K562 (cell line): ENCODE results near the gene NRARP. TPM values are rescaled to one million over a fixed set of nuclear protein-coding genes. Genes with fewer than 3 reads are reported as not detected.

Experiments
- ATF1 ChIP-seq, 2 experiments: fragments of 450-650 bp in 1 of 2; IDR thresholded peaks; 2 replicates each; pipeline ENCODE4 v1.6.1; 2016; ENCODE audit warnings: missing compliant biosample characterization in 1 of 2, missing genetic modification characterization in 1 of 2
- ATF6 ChIP-seq: sonication (generic); formaldehyde crosslinking; IDR thresholded peaks from 2 replicates; pipeline ENCODE4 v1.4.0; 2020; ENCODE audit warnings: mild to moderate bottlenecking, missing genetic modification reagents
- CHD2 ChIP-seq: IDR thresholded peaks from 2 replicates; pipeline ENCODE4 v1.6.1; 2011; ENCODE audit warnings: low read depth, low read length
- E2F6 ChIP-seq, 2 experiments: IDR thresholded peaks; 2 replicates each; pipeline ENCODE4 v1.6.1; 2011; ENCODE audit warnings: borderline replicate concordance in 1 of 2, control low read depth in 1 of 2, low read depth in 1 of 2, low read length in 1 of 2, mild to moderate bottlenecking in 1 of 2, mixed read lengths in 1 of 2, moderate library complexity in 1 of 2; ENCODE audit not compliant: insufficient read depth in 1 of 2, insufficient read length in 1 of 2, poor library complexity in 1 of 2, severe bottlenecking in 1 of 2; ENCODE audit errors: extremely low read depth in 1 of 2
- EP300 ChIP-seq: IDR thresholded peaks from 2 replicates; pipeline ENCODE4 v1.6.1; 2012; ENCODE audit warnings: low read length, improper control_type of control experiment
- FOSL1 ChIP-seq: fragments of 200-800 bp; sonication (Bioruptor generic); conservative IDR thresholded peaks from 2 replicates; pipeline ENCODE4 v1.6.1; 2016; ENCODE audit warnings: missing genetic modification characterization, missing compliant biosample characterization
- MCM2 ChIP-seq: fragments of 450-650 bp; IDR thresholded peaks from 2 replicates; pipeline ENCODE4 v1.6.1; 2017; ENCODE audit warnings: low read depth, mild to moderate bottlenecking
- PHF20 ChIP-seq: fragments of 450-650 bp; IDR thresholded peaks from 2 replicates; pipeline ENCODE4 v1.6.1; 2018; ENCODE audit not compliant: partially characterized antibody
- PTRF ChIP-seq: fragments of 450-650 bp; IDR thresholded peaks from 2 replicates; pipeline ENCODE4 v1.6.1; 2016; ENCODE audit warnings: mild to moderate bottlenecking, missing genetic modification characterization, missing compliant biosample characterization
- RAD21 ChIP-seq, 2 experiments: fragments of 250-450 bp in 1 of 2; fragments of 450-650 bp in 1 of 2; sonication (Bioruptor Pico) in 1 of 2; formaldehyde crosslinking in 1 of 2; IDR thresholded peaks in 1 of 2; conservative IDR thresholded peaks in 1 of 2; 2 replicates each; pipeline versions ENCODE4 v1.4.0 to v1.8.0; 2020 to 2022; ENCODE audit warnings: mild to moderate bottlenecking in 2 of 2, moderate library complexity in 1 of 2
- SIN3A ChIP-seq, 2 experiments: fragments of 150-350 bp in 1 of 2; IDR thresholded peaks; 2 replicates each; pipeline ENCODE4 v1.6.1; 2011 to 2016; ENCODE audit warnings: borderline replicate concordance in 2 of 2, low read depth in 2 of 2, low read length in 2 of 2, mild to moderate bottlenecking in 2 of 2, moderate library complexity in 2 of 2; ENCODE audit not compliant: control insufficient read depth in 1 of 2
- SMAD1 ChIP-seq: fragments of 150-350 bp; IDR thresholded peaks from 2 replicates; pipeline ENCODE4 v1.6.1; 2014; ENCODE audit warnings: low read length, low read depth; ENCODE audit not compliant: partially characterized antibody
- TFAM ChIP-seq: fragments of 250-450 bp; sonication (Bioruptor Pico); conservative IDR thresholded peaks from 2 replicates; pipeline ENCODE4 v1.5.0; 2021; ENCODE audit warnings: mild to moderate bottlenecking, moderate library complexity
- TRIM28 ChIP-seq: fragments of 450-650 bp; IDR thresholded peaks from 2 replicates; pipeline ENCODE4 v1.6.1; 2017
- ZHX1 ChIP-seq: fragments of 150-350 bp; conservative IDR thresholded peaks from 2 replicates; pipeline ENCODE4 v1.6.1; 2014; ENCODE audit warnings: low read length
- ZNF146 ChIP-seq: IDR thresholded peaks from one replicate; pipeline ENCODE4 v1.6.1; 2018; ENCODE audit warnings: missing compliant biosample characterization; ENCODE audit not compliant: unreplicated experiment
- ZNF212 ChIP-seq: fragments of 450-650 bp; formaldehyde crosslinking; IDR thresholded peaks from 2 replicates; pipeline ENCODE4 v1.4.0; 2020; ENCODE audit warnings: mild to moderate bottlenecking
- ZNF766 ChIP-seq: fragments of 200-800 bp; sonication (Bioruptor generic); conservative IDR thresholded peaks from 2 replicates; pipeline ENCODE4 v1.6.1; 2016; ENCODE audit warnings: missing genetic modification characterization, missing compliant biosample characterization
- ZNF785 ChIP-seq: fragments of 250-450 bp; sonication (Bioruptor Pico); IDR thresholded peaks from 2 replicates; pipeline ENCODE4 v1.4.0; 2020; ENCODE audit warnings: mild to moderate bottlenecking
- polyA plus RNA-seq, 8 experiments: library from polyadenylated mRNA; depleted of rRNA in 4 of 8; stranded (reverse) in 5 of 8; unstranded in 3 of 8; fragments of >200 nt; fragmentation: Nextera tagmentation in 2 of 8; fragmentation: Illumina TruSeq in 1 of 8; extraction: Ambion mirVana in 2 of 8; extraction: Trizol in 1 of 8; gene quantifications; 2 replicates each; pipeline versions ENCODE4 v1.2.1 to v1.2.3, GENCODE V29; 2011 to 2014; ENCODE audit warnings: inconsistent platforms in 1 of 8, missing spikeins in 1 of 8
- total RNA-seq, 7 experiments: library from RNA; depleted of rRNA in 6 of 7; stranded (reverse); fragments of >200 nt in 6 of 7; fragmentation: Illumina TruSeq in 2 of 7; extraction: Trizol in 2 of 7; gene quantifications; 2 replicates each; pipeline versions ENCODE4 v1.2.1 to v1.2.3, GENCODE V29; 2011 to 2021; ENCODE audit warnings: low replicate concordance in 1 of 7
- TF ChIP-seq, protein P1 (sequence below): IDR thresholded peaks from 2 replicates; pipeline ENCODE4 v1.6.1; 2011; ENCODE audit warnings: borderline replicate concordance, low read depth, mild to moderate bottlenecking, moderate library complexity, low read length; ENCODE audit not compliant: insufficient read depth, poor library complexity, severe bottlenecking

NRARP gene
- total and polyA plus RNA-seq, 9 of the 15 experiments (the other 6 are each of a cell fraction or from before 2014, with no cell fraction given) = 2.0 to 24.5 (median 7.2) TPM; not detected in 2

DNA sequence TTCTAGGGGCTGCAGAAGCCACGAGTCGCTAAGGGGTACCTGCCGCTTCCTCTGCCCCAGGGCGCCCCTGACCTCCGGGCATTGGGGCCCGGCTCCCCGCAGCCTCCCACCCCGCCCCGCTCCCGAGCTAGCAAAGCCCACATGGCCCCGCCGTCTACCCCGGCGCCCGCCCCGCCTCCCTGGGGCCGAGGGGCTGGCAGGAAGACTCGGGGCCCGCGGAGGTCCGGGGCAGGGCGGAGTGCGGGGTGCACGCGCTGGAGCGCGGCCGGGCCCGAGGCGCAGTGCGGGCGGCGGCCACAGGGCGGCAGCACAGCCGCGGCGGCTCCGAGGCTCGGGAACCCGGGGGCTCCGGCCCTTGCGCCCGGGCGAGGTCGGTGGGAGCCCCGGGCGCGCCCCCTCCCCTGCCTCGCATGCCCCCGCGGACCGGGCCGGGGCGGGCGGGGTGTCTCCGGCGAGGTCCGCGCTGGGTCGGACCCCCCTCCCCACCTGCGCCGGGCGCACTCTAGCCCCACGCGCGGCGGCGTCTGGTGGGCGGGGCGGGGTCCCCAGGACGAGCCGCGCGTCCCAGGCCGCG, 6.7 kb downstream of the NRARP start (continued):
- TF ChIP-seq TFAM (CRISPR knock-in tag) (no peak), SMAD1 (no peak), RAD21 (CRISPR knock-in tag; conservative IDR thresholded peaks at IDR 0.05 in 1 of 2, IDR thresholded peaks at IDR 0.05 in 1 of 2) (peak in 1 of 2 experiments; percentile 76; a peak in 3 of 4 replicates), SIN3A (IDR thresholded peaks at IDR 0.05; ENCODE audit: borderline replicate concordance in 2 of 2, control insufficient read depth in 1 of 2, low read depth in 2 of 2, low read length in 2 of 2) (no peak; a peak in 1 of 4 replicates), FOSL1 (tag) (no peak), ATF1 (CRISPR knock-in tag; IDR thresholded peaks at IDR 0.05) (no peak), ATF1 (tag; IDR thresholded peaks at IDR 0.05) (no peak), MCM2 (no peak), ZNF785 (no peak), ZNF212 (CRISPR knock-in tag) (no peak), E2F6 (IDR thresholded peaks at IDR 0.05; ENCODE audit: borderline replicate concordance in 1 of 2, extremely low read depth in 1 of 2, insufficient read depth in 1 of 2, insufficient read length in 1 of 2, low read depth in 1 of 2, low read length in 1 of 2, poor library complexity in 1 of 2, severe bottlenecking in 1 of 2) (peak; percentile 63 to 89), TRIM28 (no peak), EP300 (no peak), ZNF146 (CRISPR knock-in tag) (no peak), ZNF766 (CRISPR knock-in tag) (no peak), PTRF (no peak), ATF6 (no peak), PHF20 (no peak), CHD2 (no peak), ZHX1 (no peak)
- TF ChIP-seq, protein P1, sequence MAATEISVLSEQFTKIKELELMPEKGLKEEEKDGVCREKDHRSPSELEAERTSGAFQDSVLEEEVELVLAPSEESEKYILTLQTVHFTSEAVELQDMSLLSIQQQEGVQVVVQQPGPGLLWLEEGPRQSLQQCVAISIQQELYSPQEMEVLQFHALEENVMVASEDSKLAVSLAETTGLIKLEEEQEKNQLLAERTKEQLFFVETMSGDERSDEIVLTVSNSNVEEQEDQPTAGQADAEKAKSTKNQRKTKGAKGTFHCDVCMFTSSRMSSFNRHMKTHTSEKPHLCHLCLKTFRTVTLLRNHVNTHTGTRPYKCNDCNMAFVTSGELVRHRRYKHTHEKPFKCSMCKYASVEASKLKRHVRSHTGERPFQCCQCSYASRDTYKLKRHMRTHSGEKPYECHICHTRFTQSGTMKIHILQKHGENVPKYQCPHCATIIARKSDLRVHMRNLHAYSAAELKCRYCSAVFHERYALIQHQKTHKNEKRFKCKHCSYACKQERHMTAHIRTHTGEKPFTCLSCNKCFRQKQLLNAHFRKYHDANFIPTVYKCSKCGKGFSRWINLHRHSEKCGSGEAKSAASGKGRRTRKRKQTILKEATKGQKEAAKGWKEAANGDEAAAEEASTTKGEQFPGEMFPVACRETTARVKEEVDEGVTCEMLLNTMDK = peak; percentile 46
